H1 (cell line): ENCODE results near the gene SLC25A30.
"Not testable (repeated sequence)": the region's sequence is repeated elsewhere in the genome, so short reads cannot be mapped to it uniquely, and the experiment has no call there.

Experiments
- BRCA1 ChIP-seq: IDR thresholded peaks from 2 replicates; pipeline ENCODE4 v1.6.1; 2012; ENCODE audit warnings: low read depth, low read length, improper control_type of control experiment
- CEBPB ChIP-seq: IDR thresholded peaks from 2 replicates; pipeline ENCODE4 v1.6.1; 2012; ENCODE audit warnings: low read depth, low read length
- CTCF ChIP-seq, 3 experiments: IDR thresholded peaks; 1 replicate in 2 of 3; 2 replicates in 1 of 3; pipeline versions ENCODE4 v1.5.1 to v1.6.1; 2011; ENCODE audit warnings: low read length in 3 of 3, mild to moderate bottlenecking in 3 of 3, inconsistent platforms in 2 of 3, low read depth in 1 of 3, moderate library complexity in 1 of 3; ENCODE audit not compliant: insufficient read depth in 1 of 3; ENCODE audit errors: control extremely low read depth in 1 of 3
- EZH2 ChIP-seq: fragments of 200-600 bp; sonication (generic); IDR thresholded peaks from 2 replicates; pipeline ENCODE4 v1.7.1; 2012; ENCODE audit warnings: low read depth, mild to moderate bottlenecking, moderate library complexity, low read length, inconsistent platforms; ENCODE audit not compliant: severe bottlenecking
- GABPA ChIP-seq: IDR thresholded peaks from 2 replicates; pipeline ENCODE4 v1.6.1; 2011; ENCODE audit warnings: mild to moderate bottlenecking, low read length, moderate library complexity, borderline replicate concordance; ENCODE audit not compliant: insufficient read depth
- GTF2F1 ChIP-seq: IDR thresholded peaks from 2 replicates; pipeline ENCODE4 v1.6.1; 2012; ENCODE audit warnings: low read depth, low read length, improper control_type of control experiment, borderline replicate concordance
- JUND ChIP-seq: IDR thresholded peaks from 2 replicates; pipeline ENCODE4 v1.6.1; 2011; ENCODE audit warnings: mild to moderate bottlenecking, improper control_type of control experiment, low read length
- SIN3A ChIP-seq, 2 experiments: IDR thresholded peaks in 1 of 2; conservative IDR thresholded peaks in 1 of 2; 2 replicates each; pipeline ENCODE4 v1.6.1; 2011 to 2012; ENCODE audit warnings: low read length in 2 of 2, improper control_type of control experiment in 1 of 2, low read depth in 1 of 2, mild to moderate bottlenecking in 1 of 2
- SP1 ChIP-seq: IDR thresholded peaks from 2 replicates; pipeline ENCODE4 v1.6.1; 2011; ENCODE audit warnings: low read depth, low read length
- SRF ChIP-seq: IDR thresholded peaks from 2 replicates; pipeline ENCODE4 v1.6.1; 2011; ENCODE audit warnings: mild to moderate bottlenecking, low read depth, low read length, moderate library complexity
- TBP ChIP-seq: IDR thresholded peaks from 2 replicates; pipeline ENCODE4 v1.6.1; 2011; ENCODE audit warnings: low read depth, low read length, improper control_type of control experiment

- TF ChIP-seq SP1; CTCF (IDR thresholded peaks at IDR 0.05; ENCODE audit: control extremely low read depth in 1 of 3, insufficient read depth in 1 of 3, low read depth in 1 of 3, low read length in 3 of 3); TBP; JUND; BRCA1; EZH2; GTF2F1; GABPA; SIN3A (conservative IDR thresholded peaks at IDR 0.05 in 1 of 2, IDR thresholded peaks at IDR 0.05 in 1 of 2; ENCODE audit: low read depth in 1 of 2, low read length in 2 of 2); CEBPB; SRF: not testable (repeated sequence)
These were observed 27.0 kb downstream of the SLC25A30 start for GRCh38 chr13:45391128-45391527.
